HT-29 (cell line): ENCODE data around the gene SFXN4. TPM values are rescaled to one million over a fixed set of nuclear protein-coding genes. Genes with fewer than 3 reads are reported as not detected.
"Not testable (repeated sequence)": the region's sequence is repeated elsewhere in the genome, so short reads cannot be mapped to it uniquely, and the experiment has no call there.

Source experiments
- DNase-seq: peaks from one replicate; pipeline ENCODE4 v3.0.0-alpha.2; 2015; ENCODE audit warnings: low spot score
- total RNA-seq: library from RNA; depleted of rRNA; stranded (reverse); fragments of >200 nt; shearing (Covaris generic); gene quantifications from 2 replicates; pipeline ENCODE4 v1.2.3, GENCODE V29; 2014

SFXN4 gene
- total RNA-seq, 1 experiment from 2014 or later: 40.4 TPM

- no peak for DNase-seq
Observed at GRCh38 chr10:119190954-119191785, 25.7 kb upstream of the SFXN4 start.

- DNase-seq: no peak
Observed at GRCh38 chr10:119190353-119190752, 24.8 kb upstream of the SFXN4 start.

- DNase-seq: no peak
Observed at GRCh38 chr10:119189811-119190282, 24.3 kb upstream of the SFXN4 start.

- no peak for DNase-seq
Observed at GRCh38 chr10:119183664-119184412, 18.3 kb upstream of the SFXN4 start.

DNA sequence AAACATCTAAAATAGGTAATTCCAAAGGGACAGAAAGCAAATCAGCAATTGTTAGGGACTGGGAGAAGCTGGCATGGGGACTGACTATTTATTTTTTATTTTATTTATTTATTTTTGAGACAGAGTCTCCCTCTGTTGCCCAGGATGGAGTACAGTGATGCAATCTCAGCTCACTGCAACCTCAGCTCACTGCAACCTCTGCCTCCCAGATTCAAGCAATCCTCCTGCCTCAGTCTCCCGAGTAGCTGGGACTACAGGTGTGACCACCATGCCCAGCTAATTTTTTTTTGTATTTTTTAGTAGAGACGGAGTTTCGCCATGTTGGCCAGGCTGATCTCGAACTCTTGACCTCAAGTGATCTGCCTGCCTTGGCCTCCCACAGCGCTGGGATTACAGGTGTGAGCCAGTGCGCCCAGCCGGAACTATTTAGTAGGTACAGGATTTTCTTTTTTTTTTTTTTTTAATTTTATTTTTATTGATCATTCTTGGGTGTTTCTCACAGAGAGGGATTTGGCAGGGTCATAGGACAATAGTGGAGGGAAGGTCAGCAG, 15.4 kb upstream of the SFXN4 start:
- DNase-seq: not testable (repeated sequence)

DNA sequence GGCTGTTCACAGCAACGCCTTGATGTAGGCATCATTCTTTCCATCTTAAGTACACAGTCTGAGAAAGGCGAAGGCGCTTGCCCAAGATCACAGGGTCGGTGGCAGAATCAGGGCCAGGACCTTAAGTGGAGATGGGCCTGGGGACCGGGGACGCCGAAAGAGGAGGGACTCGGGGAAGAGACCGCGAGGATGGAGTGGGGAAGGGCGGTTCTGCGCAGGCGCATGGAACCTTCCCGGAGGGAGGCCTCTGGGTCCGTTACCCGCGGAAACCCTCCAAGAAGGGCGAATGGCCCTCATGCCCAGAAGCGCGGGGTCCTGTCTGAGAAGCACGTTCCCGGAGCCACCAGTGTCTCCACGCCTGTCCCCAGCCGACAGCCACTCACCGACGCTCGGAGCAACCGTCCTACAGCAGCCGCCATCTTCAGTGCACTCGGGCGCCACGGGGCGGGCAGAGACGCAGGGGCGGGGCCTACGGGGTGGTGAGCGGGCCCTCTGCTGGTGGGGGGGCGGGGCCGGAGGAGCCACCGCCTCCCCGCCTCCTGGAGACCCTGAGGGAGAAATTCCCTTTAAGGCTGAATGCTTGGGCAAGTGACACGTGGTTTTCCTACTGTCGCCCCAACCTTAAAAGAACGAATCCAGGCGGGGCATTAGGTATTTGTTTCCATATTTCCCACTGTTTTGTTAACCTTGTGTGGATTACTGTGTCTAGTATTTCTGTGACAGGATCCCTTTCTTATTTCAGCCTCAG, 13.0 kb upstream of the SFXN4 start, which contains the start of gene PRDX3:
TSS of gene PRDX3 (minus strand) at position 441 of the 748 bp plus-strand sequence. CDS start at position 419, 22 bp downstream.
- DNase-seq: peak; percentile 91

GRCh38 chr10:119177708-119178371, 12.3 kb upstream of the SFXN4 start:
- no peak for DNase-seq

DNA sequence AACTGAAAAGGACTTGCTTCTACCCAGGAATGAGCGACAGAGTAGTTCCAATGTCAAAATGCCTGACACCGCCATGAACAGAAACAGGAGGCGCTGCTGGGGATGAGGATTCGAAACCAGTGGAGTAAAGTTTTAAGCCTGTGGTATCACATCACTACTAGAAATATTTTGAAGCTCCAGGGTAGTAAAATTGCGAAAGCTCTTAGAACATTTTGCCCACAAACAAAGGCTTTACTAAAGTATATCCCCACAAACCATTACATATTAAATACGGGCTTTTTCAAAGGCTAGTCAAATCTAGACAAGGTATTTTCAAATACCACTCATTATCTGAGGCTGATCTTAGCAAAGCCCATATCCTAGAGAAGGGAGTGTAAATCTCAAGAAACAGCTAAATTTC, 10.7 kb upstream of the SFXN4 start:
- DNase-seq: no peak

DNA sequence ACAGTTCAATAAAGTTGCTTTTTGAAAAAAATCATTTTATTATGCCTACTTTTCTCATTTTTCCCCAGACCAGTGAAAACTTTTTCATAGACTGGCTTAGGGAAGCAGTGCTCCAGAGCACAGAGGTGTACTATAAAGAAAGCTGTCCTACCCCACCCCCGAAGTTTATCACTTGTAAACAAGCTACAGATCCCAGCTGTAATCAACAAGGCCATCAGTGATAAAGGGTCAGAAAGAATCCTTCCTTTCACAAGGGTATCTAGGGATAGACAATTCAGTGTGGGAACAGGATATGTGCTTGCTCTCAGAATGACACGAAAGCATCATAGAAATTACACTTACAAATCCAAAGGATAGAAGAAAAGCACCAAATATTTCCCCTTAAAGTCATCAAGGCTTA, 8.6 kb upstream of the SFXN4 start:
- no peak for DNase-seq

GRCh38 chr10:119167041-119167440, 1.5 kb upstream of the SFXN4 start:
- DNase-seq: no peak

DNA sequence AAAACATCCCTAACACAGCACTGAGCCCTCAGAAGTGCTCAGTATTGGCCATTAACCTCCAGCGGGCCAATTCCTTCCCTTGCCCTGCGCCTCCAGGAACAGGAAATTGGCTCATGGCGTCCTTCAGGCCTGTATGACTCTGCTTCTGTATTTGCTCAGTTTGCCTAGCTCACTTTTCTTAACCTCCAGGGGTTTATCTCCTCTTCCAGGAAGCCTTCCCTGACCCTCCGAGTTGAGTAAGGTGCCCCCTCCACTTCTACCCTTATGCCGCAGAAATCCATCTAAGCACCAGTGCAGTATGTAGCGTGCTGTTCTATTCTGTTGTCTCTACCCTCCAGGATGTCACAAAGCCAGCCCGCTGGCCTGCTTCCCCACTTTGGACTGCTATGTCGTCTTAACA, 1.1 kb upstream of the SFXN4 start:
- DNase-seq: no peak

- DNase-seq: no peak
Observed at GRCh38 chr10:119166118-119166500, 595 bp upstream of the SFXN4 start.

DNA sequence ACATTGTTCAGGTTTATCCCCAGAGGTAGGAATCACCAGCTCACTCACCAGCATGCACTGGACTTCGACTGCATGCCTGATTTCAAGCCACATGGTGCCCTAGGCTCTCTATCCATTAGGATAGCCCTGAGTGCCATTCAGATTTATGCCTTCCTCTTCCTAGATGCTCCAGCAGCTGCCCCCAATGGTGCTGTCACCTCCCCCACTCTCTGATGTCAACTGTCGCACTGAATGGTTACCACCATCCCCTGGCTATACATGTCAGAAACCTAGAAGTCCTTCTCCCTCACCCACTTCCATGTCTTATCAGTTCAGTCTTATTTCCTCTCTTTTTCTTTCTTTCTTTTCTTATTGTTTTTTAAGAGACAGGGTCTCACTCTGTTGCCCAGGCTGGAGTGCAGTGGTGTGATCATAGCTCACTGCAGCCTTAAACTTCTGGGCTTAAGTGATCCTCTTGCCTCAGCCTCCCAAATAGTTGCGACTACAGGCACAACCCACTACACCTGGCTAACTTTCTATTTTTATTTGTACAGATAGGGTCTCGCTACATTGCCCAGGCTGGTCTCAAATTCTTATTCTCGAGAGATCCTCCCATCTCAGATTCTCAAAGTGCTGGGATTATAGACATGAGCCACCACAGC, 2.9 kb downstream of the SFXN4 start:
- DNase-seq: no peak

GRCh38 chr10:119161680-119162451, 3.6 kb downstream of the SFXN4 start:
- DNase-seq: no peak

DNA sequence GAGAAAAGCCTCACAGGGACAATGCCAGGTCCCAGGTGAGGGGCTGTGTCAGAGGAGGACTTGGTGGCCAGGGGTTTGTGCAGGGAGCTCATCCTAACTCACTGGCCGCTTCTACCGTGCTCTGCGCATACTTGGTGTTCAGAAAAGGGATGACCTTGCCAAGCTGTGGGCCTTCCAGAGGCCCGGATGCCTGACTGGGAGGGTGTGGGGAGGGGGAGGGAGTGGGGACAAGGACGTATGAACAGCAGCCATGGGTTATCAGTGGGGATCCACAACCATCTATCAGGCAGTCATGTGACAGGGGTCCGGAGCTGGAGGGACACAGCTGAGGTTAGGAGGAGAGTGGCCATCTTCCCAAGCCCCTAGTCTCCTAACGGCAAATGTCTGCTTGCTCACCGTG, 6.2 kb downstream of the SFXN4 start:
- no peak for DNase-seq

DNA sequence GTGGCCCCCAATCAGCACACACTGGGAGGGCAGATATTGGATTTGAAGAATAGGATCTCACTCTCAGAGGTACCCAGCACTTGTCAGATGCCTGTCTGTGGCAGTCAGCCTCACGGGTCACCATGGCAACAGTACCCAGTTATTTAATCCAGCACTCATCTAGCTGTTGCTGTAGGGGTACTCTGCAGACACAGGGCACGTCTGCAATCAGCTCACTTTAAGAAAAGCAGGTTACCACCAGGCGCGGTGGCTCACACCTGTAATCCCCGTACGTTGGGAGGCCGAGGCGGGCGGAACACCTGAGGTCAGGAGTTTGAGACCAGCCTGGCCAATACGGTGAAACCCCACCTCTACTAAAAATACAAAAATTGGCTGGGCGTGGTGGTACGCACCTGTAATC, 11.9 kb downstream of the SFXN4 start:
- DNase-seq: no peak

- no peak for DNase-seq
Observed at GRCh38 chr10:119153041-119153440, 12.5 kb downstream of the SFXN4 start.

DNA sequence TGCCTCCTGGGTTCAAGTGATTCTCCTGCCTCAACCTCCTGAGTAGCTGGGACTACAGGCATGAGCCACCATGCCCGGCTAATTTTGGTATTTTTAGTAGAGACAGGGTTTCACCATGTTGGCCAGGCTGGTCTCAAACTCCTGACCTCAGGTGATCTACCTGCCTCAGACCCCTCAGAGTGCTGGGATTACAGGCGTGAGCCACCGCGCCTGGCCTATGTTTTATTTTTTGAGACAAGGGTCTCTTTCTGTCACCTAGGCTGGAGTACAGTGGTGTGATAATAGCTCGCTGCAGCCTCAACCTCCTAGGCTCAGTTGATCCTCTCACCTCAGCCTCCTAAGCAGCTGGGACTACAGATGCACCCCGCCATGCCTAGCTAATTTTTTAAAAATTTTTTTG, 13.9 kb downstream of the SFXN4 start:
- not testable (repeated sequence) for DNase-seq

- peak; percentile 10 for DNase-seq
Observed at GRCh38 chr10:119149729-119150128, 15.8 kb downstream of the SFXN4 start.

- no peak for DNase-seq
Observed at GRCh38 chr10:119149157-119149556, 16.4 kb downstream of the SFXN4 start.
